Measurements from ENCODE around the gene CDK5RAP2.

DNA sequence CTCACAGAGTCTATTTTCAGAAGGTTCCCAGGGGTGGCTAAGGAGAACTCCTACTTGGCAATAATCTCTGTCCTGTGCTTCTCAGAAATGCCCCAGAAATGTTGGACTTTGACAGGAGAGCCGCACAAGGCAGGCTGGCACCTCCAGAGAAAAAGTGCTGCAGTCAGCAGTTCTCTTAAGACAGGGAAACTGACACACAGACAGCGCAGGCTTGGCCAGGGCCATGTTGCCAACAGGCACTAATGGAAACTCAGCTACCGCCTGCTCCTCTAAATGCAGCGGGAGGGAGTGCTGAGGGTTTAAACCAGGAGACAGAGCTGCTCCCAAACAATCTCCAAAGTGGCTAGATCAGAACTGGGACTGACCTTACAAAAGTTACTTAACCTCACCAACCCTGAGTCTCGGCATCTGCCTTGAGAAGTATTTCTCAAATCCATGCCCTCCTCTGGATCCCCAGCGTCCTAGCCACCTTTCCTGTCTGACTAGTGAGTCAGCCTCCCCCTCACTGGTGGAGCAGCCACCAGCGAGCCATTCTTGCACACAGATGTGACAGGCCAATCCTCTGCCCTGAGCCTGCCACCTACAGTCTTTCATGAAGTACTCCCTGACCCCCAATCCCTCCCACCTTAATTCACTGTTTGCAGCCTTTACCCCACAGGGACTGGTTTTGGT is 186.4 kb downstream of the CDK5RAP2 start:
- TF ChIP-seq, protein P1, sequence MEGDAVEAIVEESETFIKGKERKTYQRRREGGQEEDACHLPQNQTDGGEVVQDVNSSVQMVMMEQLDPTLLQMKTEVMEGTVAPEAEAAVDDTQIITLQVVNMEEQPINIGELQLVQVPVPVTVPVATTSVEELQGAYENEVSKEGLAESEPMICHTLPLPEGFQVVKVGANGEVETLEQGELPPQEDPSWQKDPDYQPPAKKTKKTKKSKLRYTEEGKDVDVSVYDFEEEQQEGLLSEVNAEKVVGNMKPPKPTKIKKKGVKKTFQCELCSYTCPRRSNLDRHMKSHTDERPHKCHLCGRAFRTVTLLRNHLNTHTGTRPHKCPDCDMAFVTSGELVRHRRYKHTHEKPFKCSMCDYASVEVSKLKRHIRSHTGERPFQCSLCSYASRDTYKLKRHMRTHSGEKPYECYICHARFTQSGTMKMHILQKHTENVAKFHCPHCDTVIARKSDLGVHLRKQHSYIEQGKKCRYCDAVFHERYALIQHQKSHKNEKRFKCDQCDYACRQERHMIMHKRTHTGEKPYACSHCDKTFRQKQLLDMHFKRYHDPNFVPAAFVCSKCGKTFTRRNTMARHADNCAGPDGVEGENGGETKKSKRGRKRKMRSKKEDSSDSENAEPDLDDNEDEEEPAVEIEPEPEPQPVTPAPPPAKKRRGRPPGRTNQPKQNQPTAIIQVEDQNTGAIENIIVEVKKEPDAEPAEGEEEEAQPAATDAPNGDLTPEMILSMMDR (conservative IDR thresholded peaks at IDR 0.05): no peak
- no peak for TF ChIP-seq ZFX (IDR thresholded peaks at IDR 0.05)

All from C4-2B (cell line).